ENCODE data around the gene RNF31.

Gene RNF31

GRCh38 chr14:24190416-24190815 lies 43.1 kb downstream of the RNF31 start:
- no peaks in the 10 kb centered on the region for H3K27me3 ChIP-seq (ENCODE audit: low read depth, low read length)
- H3K79me2 ChIP-seq (ENCODE audit: low read length) = peaks cover 55% of the 10 kb centered on the region
- no peak overlapping the region for H3K4me3 ChIP-seq (ENCODE audit: low read length)
- H3K36me3 ChIP-seq (replicated peaks; ENCODE audit: low read depth, low read length) = peaks cover 46% of the 10 kb centered on the region
- H3K4me1 ChIP-seq (ENCODE audit: low read length) = peaks cover 26% of the 10 kb centered on the region
- no peak overlapping the region for H3K4me2 ChIP-seq (ENCODE audit: low read length)
- no peaks in the 10 kb centered on the region for H3K9me3 ChIP-seq (ENCODE audit: insufficient read depth, low read length)
- H2AFZ ChIP-seq (ENCODE audit: low read depth, low read length) = no peak overlapping the region
- no peaks in the 10 kb centered on the region for H4K20me1 ChIP-seq (ENCODE audit: insufficient read depth, low read length)
- TF ChIP-seq EZH2phosphoT487 (IDR thresholded peaks at IDR 0.05; ENCODE audit: low read depth) = no peak
- TF ChIP-seq CTCF (IDR thresholded peaks at IDR 0.05; ENCODE audit: low read depth, low read length) = no peak
- H3K27ac ChIP-seq (ENCODE audit: low read length) = no peak overlapping the region
- H3K9ac ChIP-seq (ENCODE audit: low read length) = no peak overlapping the region

- no peak overlapping the region for H3K9ac ChIP-seq (ENCODE audit: low read length)
- peaks cover 56% of the 10 kb centered on the region for H3K79me2 ChIP-seq (ENCODE audit: low read length)
- H3K27ac ChIP-seq (ENCODE audit: low read length) = no peak overlapping the region
- H3K4me3 ChIP-seq (ENCODE audit: low read length) = no peak overlapping the region
- H2AFZ ChIP-seq (ENCODE audit: low read depth, low read length) = no peak overlapping the region
- peaks cover 27% of the 10 kb centered on the region for H3K36me3 ChIP-seq (replicated peaks; ENCODE audit: low read depth, low read length)
- TF ChIP-seq EZH2phosphoT487 (IDR thresholded peaks at IDR 0.05; ENCODE audit: low read depth) (no peak), CTCF (IDR thresholded peaks at IDR 0.05; ENCODE audit: low read depth, low read length) (no peak)
- no peaks in the 10 kb centered on the region for H3K27me3 ChIP-seq (ENCODE audit: low read depth, low read length)
- peaks cover 23% of the 10 kb centered on the region for H3K4me1 ChIP-seq (ENCODE audit: low read length)
- H3K4me2 ChIP-seq (ENCODE audit: low read length) = no peak overlapping the region
- no peaks in the 10 kb centered on the region for H4K20me1 ChIP-seq (ENCODE audit: insufficient read depth, low read length)
- no peaks in the 10 kb centered on the region for H3K9me3 ChIP-seq (ENCODE audit: insufficient read depth, low read length)
Measured at GRCh38 chr14:24192933-24193332, 45.6 kb downstream of the RNF31 start.

GRCh38 chr14:24194186-24194872 lies 47.0 kb downstream of the RNF31 start:
- Histone ChIP-seq H3K27me3 (ENCODE audit: low read depth, low read length) (no peaks in the 10 kb centered on the region), H3K4me1 (ENCODE audit: low read length) (peaks cover 17% of the 10 kb centered on the region), H3K9me3 (ENCODE audit: insufficient read depth, low read length) (no peaks in the 10 kb centered on the region), H4K20me1 (ENCODE audit: insufficient read depth, low read length) (no peaks in the 10 kb centered on the region), H3K4me2 (ENCODE audit: low read length) (peak overlapping the region; percentile 91), H3K4me3 (ENCODE audit: low read length) (peak overlapping the region; percentile 96), H3K27ac (ENCODE audit: low read length) (peak overlapping the region; percentile 87), H3K36me3 (replicated peaks; ENCODE audit: low read depth, low read length) (peaks cover 33% of the 10 kb centered on the region), H3K9ac (ENCODE audit: low read length) (peak overlapping the region; percentile 93; the same call in 1 of the 2 replicates), H3K79me2 (ENCODE audit: low read length) (peaks cover 50% of the 10 kb centered on the region), H2AFZ (ENCODE audit: low read depth, low read length) (no peak overlapping the region)
- TF ChIP-seq EZH2phosphoT487 (IDR thresholded peaks at IDR 0.05; ENCODE audit: low read depth) (no peak), CTCF (IDR thresholded peaks at IDR 0.05; ENCODE audit: low read depth, low read length) (no peak)

GRCh38 chr14:24194873-24195185 lies 47.5 kb downstream of the RNF31 start:
- H3K4me1 ChIP-seq (ENCODE audit: low read length) = peaks cover 15% of the 10 kb centered on the region
- peak overlapping the region; percentile 87 for H3K27ac ChIP-seq (ENCODE audit: low read length)
- H3K9me3 ChIP-seq (ENCODE audit: insufficient read depth, low read length) = no peaks in the 10 kb centered on the region
- TF ChIP-seq CTCF (IDR thresholded peaks at IDR 0.05; ENCODE audit: low read depth, low read length) (no peak), EZH2phosphoT487 (IDR thresholded peaks at IDR 0.05; ENCODE audit: low read depth) (no peak)
- no peaks in the 10 kb centered on the region for H4K20me1 ChIP-seq (ENCODE audit: insufficient read depth, low read length)
- H3K4me2 ChIP-seq (ENCODE audit: low read length) = peak overlapping the region; percentile 91
- H3K4me3 ChIP-seq (ENCODE audit: low read length) = peak overlapping the region; percentile 96
- H3K79me2 ChIP-seq (ENCODE audit: low read length) = peaks cover 50% of the 10 kb centered on the region
- peak overlapping the region; percentile 93 for H3K9ac ChIP-seq (ENCODE audit: low read length)
- peaks cover 33% of the 10 kb centered on the region for H3K36me3 ChIP-seq (replicated peaks; ENCODE audit: low read depth, low read length)
- peak overlapping the region; percentile 77; the same call in 1 of the 2 replicates for H2AFZ ChIP-seq (ENCODE audit: low read depth, low read length)
- H3K27me3 ChIP-seq (ENCODE audit: low read depth, low read length) = no peaks in the 10 kb centered on the region

Data from OCI-LY3 (cell line).